Measurements from ENCODE around the gene C1orf167.

The C1orf167 gene

DNA sequence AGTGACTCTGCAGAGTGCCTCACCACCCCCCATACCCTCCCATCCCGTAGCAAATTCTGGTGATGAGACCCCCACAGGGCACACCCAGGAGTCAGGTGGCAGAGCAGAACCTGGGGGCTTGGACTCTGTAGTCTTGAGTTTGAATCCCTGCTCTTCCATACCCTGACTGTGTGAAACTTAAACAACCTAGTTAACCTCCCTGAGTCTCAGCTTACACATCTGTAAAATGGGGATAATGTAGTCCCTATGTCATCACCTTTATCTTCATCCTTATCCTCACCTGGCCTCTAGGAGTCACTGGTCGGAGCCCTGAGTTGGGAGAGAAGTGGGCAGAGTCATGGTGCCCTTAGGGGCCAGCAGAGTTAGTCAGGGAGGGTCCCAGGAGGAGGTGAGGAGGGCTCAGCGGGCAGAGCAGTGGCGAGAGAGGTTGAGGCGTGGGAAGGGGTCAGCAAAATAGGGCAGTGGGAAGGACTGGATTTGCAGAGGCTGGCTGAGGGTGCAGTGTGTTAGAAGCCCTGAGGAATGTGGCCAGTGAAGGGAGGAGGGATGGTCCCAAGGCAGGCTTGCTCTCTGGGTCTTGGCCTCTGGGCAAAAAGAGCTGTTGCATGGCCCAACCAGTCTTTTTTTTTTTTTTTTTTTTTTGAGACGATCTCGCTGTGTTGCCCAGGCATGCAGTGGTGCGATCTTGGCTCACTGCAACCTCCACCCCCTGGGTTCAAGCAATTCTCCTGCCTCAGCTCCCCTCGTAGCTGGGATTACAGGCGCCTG is 18.6 kb downstream of the C1orf167 start:
- TF ChIP-seq EZH2phosphoT487 (conservative IDR thresholded peaks at IDR 0.05; ENCODE audit: low read length), result no peak
- TF ChIP-seq CTCF (IDR thresholded peaks at IDR 0.05; ENCODE audit: insufficient read depth, low read length, poor library complexity, severe bottlenecking), result no peak
- Histone ChIP-seq H3K27ac (ENCODE audit: low read depth, low read length) (no peak overlapping the region), H4K20me1 (ENCODE audit: low read depth, low read length) (no peaks in the 10 kb centered on the region), H3K4me3 (ENCODE audit: insufficient read depth, low read length, poor library complexity, severe bottlenecking) (no peak overlapping the region), H3K36me3 (ENCODE audit: low read length) (no peaks in the 10 kb centered on the region), H3K9me3 (ENCODE audit: insufficient read depth, low read length) (no peaks in the 10 kb centered on the region), H3K9ac (ENCODE audit: low read length) (no peak overlapping the region), H3F3A (ENCODE audit: insufficient read depth) (no peaks in the 10 kb centered on the region), H3K4me2 (ENCODE audit: low read depth, low read length, poor library complexity, severe bottlenecking) (no peak overlapping the region), H3K27me3 (ENCODE audit: low read length) (no peaks in the 10 kb centered on the region), H3K9me2 (replicated peaks; ENCODE audit: insufficient read depth, low read length) (no peaks in the 10 kb centered on the region), H2AFZ (ENCODE audit: low read depth, low read length, severe bottlenecking) (no peak overlapping the region), H3K79me2 (ENCODE audit: insufficient read depth, low read length) (no peaks in the 10 kb centered on the region)

DNA sequence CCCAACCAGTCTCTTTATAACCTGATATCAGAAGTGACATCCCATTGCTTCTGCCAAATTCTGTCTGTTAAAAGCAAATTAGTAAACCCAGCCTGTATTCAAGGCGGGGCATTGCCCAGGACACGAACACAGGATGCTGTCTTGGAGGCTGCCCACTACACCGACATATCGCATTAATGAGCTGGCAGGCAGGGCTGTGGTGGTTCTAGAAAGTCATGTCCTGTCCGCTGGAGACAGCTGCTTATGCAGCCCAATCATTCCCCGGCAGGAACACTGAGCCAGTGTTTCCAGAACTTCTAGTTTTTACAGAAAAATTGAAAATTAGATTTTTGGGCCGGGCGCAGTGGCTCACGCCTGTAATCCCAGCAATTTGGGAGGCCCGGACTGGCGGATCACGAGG is 19.3 kb downstream of the C1orf167 start:
- no peak for TF ChIP-seq EZH2phosphoT487 (conservative IDR thresholded peaks at IDR 0.05; ENCODE audit: low read length)
- TF ChIP-seq CTCF (IDR thresholded peaks at IDR 0.05; ENCODE audit: insufficient read depth, low read length, poor library complexity, severe bottlenecking), result no peak
- Histone ChIP-seq H3K36me3 (ENCODE audit: low read length) (no peaks in the 10 kb centered on the region), H4K20me1 (ENCODE audit: low read depth, low read length) (no peaks in the 10 kb centered on the region), H3K9me2 (replicated peaks; ENCODE audit: insufficient read depth, low read length) (no peaks in the 10 kb centered on the region), H3K9ac (ENCODE audit: low read length) (no peak overlapping the region), H3K9me3 (ENCODE audit: insufficient read depth, low read length) (no peaks in the 10 kb centered on the region), H3K4me2 (ENCODE audit: low read depth, low read length, poor library complexity, severe bottlenecking) (no peak overlapping the region), H2AFZ (ENCODE audit: low read depth, low read length, severe bottlenecking) (no peak overlapping the region), H3F3A (ENCODE audit: insufficient read depth) (no peaks in the 10 kb centered on the region), H3K27ac (ENCODE audit: low read depth, low read length) (no peak overlapping the region), H3K79me2 (ENCODE audit: insufficient read depth, low read length) (no peaks in the 10 kb centered on the region), H3K27me3 (ENCODE audit: low read length) (no peaks in the 10 kb centered on the region), H3K4me3 (ENCODE audit: insufficient read depth, low read length, poor library complexity, severe bottlenecking) (no peak overlapping the region)

- Histone ChIP-seq H3K27ac (ENCODE audit: low read depth, low read length) (no peak overlapping the region), H3K9ac (ENCODE audit: low read length) (no peak overlapping the region), H3K27me3 (ENCODE audit: low read length) (no peaks in the 10 kb centered on the region), H3K9me2 (replicated peaks; ENCODE audit: insufficient read depth, low read length) (no peaks in the 10 kb centered on the region), H3K9me3 (ENCODE audit: insufficient read depth, low read length) (no peaks in the 10 kb centered on the region), H3K36me3 (ENCODE audit: low read length) (no peaks in the 10 kb centered on the region), H3K4me2 (ENCODE audit: low read depth, low read length, poor library complexity, severe bottlenecking) (no peak overlapping the region), H3K79me2 (ENCODE audit: insufficient read depth, low read length) (no peaks in the 10 kb centered on the region), H3F3A (ENCODE audit: insufficient read depth) (no peaks in the 10 kb centered on the region), H4K20me1 (ENCODE audit: low read depth, low read length) (no peaks in the 10 kb centered on the region), H3K4me3 (ENCODE audit: insufficient read depth, low read length, poor library complexity, severe bottlenecking) (no peak overlapping the region), H2AFZ (ENCODE audit: low read depth, low read length, severe bottlenecking) (no peak overlapping the region)
- TF ChIP-seq CTCF (IDR thresholded peaks at IDR 0.05; ENCODE audit: insufficient read depth, low read length, poor library complexity, severe bottlenecking) (no peak), EZH2phosphoT487 (conservative IDR thresholded peaks at IDR 0.05; ENCODE audit: low read length) (no peak)
These were observed 20.2 kb downstream of the C1orf167 start for GRCh38 chr1:11782127-11782708.
